RWPE1 (cell line): Measurements from ENCODE around the gene ZNF148.
A peak's percentile ranks its signal among the peaks of the same experiment; 100 is the strongest.

ENCODE experiments used
- CTCF ChIA-PET: fragments of 350-600 bp; sonication (Branson Sonifier 250); formaldehyde crosslinking; extraction: SDS; loops from one replicate; lab custom pipeline; 2021; lab: Yijun Ruan, JAX
- POLR2A ChIA-PET: fragments of 400-600 bp; formaldehyde crosslinking; extraction: SDS; loops from one replicate; lab custom pipeline; 2020; ENCODE audit warnings: antibody characterized with exemption; ENCODE audit not compliant: low non-redundant PET; lab: Yijun Ruan, JAX
- DNase-seq: peaks from one replicate; pipeline ENCODE4 v3.0.0; 2012; ENCODE audit warnings: low spot score
- H3K27ac ChIP-seq: fragments of 450-650 bp; 2 replicates; pipeline ENCODE4 v1.5.1; 2017
- TF ChIP-seq, protein P1 (sequence below): fragments of 450-650 bp; conservative IDR thresholded peaks from 2 replicates; pipeline ENCODE4 v1.5.1; 2017; ENCODE audit warnings: low read depth, mild to moderate bottlenecking

ZNF148 gene

DNA sequence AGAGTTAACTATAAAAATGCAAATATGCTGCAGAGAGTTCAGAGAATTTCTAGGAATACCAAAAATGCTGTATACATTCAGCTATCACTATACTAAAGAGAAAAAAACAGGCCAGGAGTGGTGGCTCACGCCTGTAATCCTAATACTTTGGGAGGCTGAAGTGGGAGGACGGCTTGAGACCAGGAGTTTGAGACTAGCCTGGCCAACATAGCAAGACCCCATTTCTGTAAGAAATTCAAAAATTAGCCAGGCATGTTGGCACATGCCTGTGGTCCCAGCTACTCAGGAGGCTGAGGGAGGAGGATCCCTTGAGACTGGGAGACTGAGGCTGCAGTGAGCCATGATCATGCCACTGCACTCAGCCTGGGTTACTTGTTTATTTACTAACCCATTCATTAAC, 87.9 kb downstream of the ZNF148 start:
- DNase-seq = no peak

DNA sequence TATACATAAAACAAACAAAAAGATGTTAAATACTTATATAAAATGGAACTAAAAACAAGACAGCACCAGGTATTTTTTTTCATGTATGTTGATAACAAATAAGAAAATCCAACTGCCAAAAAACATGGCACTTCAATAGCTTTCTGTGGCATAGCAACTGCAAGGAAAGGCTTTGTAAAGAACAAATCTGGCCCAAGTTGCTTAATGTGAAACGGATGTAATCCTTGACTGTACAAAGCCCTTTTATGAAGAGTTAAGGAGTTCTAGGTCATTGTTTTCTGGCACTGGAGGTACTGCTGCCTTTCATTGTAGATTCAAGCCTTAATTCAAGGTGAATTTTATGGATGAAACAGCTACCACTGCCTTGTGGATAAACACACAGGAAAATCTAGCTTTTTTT, 93.7 kb downstream of the ZNF148 start:
- TF ChIP-seq, protein P1, sequence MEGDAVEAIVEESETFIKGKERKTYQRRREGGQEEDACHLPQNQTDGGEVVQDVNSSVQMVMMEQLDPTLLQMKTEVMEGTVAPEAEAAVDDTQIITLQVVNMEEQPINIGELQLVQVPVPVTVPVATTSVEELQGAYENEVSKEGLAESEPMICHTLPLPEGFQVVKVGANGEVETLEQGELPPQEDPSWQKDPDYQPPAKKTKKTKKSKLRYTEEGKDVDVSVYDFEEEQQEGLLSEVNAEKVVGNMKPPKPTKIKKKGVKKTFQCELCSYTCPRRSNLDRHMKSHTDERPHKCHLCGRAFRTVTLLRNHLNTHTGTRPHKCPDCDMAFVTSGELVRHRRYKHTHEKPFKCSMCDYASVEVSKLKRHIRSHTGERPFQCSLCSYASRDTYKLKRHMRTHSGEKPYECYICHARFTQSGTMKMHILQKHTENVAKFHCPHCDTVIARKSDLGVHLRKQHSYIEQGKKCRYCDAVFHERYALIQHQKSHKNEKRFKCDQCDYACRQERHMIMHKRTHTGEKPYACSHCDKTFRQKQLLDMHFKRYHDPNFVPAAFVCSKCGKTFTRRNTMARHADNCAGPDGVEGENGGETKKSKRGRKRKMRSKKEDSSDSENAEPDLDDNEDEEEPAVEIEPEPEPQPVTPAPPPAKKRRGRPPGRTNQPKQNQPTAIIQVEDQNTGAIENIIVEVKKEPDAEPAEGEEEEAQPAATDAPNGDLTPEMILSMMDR = no peak
- DNase-seq = no peak
- CTCF ChIA-PET = no interaction called here
- no peak overlapping the region for H3K27ac ChIP-seq
- POLR2A ChIA-PET = no interaction called here

More for the DNA sequence above, 87.9 kb downstream of the ZNF148 start:
- TF ChIP-seq, protein P1 = no peak
- H3K27ac ChIP-seq = no peak overlapping the region
- ChIA-PET POLR2A (no interaction called here), CTCF (no interaction called here)

DNA sequence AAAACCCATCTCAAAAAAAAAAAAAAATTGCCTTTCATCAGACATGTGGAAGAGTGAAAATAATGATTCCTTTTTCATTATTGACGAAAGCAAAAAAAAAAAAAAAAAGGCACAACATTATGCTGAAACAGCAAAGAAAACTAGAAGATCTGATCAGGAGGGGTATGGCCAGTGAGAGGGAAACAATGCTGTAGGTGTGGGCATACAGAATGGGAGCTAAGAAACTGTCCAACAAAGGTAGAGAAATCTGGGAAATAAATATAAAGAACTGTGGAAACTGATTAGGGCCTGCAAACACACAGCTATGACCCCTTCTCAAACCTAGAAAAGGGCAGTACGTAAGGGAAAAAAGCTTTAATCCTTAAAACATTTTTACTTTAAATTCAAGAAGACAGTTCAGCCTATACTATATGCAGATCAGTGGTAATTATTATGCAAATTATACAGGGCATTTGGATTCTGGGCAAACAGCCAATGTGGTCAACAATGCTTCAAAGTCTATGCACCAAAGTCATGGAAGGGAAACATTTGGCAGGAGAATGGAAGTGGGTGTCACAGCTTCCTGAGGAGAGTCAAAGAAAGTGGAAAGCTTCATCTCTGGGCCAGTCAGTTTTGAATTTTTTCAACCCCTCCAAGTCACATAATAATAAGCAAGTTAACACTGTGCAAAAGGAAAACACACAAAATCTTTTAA, 94.3 kb downstream of the ZNF148 start:
- CTCF ChIA-PET = interaction anchor here (0.7 kb wide), 1 partner anchor 114 kb away, joined by 5 read pairs; no protein-coding TSS in a partner anchor
- DNase-seq = peak; percentile 2
- no peak overlapping the region for H3K27ac ChIP-seq
- TF ChIP-seq, protein P1 = no peak
- POLR2A ChIA-PET = no interaction called here

DNA sequence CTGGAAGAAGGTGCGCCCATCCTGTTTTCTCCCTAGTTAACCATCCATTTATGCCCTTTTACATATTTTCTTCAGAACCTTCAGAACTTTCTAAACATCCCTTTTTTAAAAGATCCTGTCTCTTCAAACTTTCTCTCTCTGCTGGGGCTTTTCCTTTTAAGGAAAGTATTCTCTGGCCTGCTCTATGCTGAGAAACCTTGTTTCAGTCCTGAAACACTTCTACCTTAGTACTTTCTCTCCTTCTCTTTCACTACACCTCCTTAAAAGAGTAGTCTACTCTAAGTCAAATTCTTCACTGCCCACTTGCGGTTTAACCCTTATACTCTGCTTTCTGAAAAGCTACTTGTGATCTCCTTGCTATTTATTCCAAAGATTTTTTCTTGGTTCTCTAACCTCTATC, 97.0 kb downstream of the ZNF148 start:
- TF ChIP-seq, protein P1 = no peak
- DNase-seq = no peak
- ChIA-PET CTCF (interaction anchor here (0.6 kb wide), 1 partner anchor 15 kb away, joined by 3 read pairs; no protein-coding TSS in a partner anchor), POLR2A (no interaction called here)
- no peak overlapping the region for H3K27ac ChIP-seq

DNA sequence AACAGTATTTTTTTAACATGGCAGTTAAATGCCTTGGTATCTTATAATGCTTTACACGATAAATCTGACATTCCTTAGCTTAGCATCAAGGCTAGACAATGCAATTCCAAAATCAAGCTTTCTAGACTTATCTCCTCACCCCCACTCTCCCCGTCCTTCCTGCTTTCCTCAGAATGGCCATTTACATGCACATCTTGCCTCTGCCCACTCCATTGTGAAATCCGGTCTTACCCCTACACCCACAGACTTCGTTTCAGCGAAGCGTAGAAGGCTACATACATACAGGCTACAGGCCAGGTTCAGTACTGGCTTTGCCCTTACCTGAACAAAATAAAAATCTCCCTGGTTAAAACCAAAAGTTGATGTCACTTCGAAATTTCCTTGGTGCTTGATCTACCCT, 104.0 kb downstream of the ZNF148 start:
- TF ChIP-seq, protein P1 = no peak
- ChIA-PET CTCF (interaction anchor here (0.6 kb wide), 1 partner anchor 105 kb away, joined by 3 read pairs; no protein-coding TSS in a partner anchor), POLR2A (no interaction called here)
- no peak overlapping the region for H3K27ac ChIP-seq
- DNase-seq = no peak

DNA sequence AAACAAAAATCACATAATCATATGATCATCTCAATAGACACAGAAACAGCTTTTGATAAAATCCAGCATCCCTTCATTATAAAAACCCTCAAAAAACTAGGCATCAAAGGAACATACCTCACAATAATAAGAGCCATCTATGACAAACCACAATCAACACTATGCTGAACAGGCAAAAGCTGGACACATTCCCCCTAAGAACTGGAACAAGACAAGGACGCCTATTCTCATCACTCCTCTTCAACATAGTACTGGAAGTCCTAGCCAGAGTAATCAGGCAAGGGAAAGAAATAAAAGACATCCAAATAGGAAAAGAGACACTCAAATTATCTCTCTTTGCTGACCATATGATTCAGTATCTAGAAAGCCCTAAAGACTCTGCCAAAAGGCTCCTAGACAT, 107.7 kb downstream of the ZNF148 start:
- ChIA-PET POLR2A (no interaction called here), CTCF (interaction anchor here (0.7 kb wide), 1 partner anchor 55 kb away, joined by 8 read pairs; no protein-coding TSS in a partner anchor)
- DNase-seq = no peak
- TF ChIP-seq, protein P1 = no peak
- no peak overlapping the region for H3K27ac ChIP-seq
